HG02623 (cell line): Measurements from ENCODE around the gene NDFIP2.
"Not testable (repeated sequence)": the region's sequence is repeated elsewhere in the genome, so short reads cannot be mapped to it uniquely, and the experiment has no call there.

Experiments used
- ATAC-seq: cut with Tn5 transposase; IDR thresholded peaks from one replicate; pipeline ENCODE4 v1.9.1; 2021; ENCODE audit warnings: moderate library complexity; ENCODE audit not compliant: unreplicated experiment

The NDFIP2 gene

GRCh38 chr13:79589603-79590393 is 108.8 kb downstream of the NDFIP2 start:
- ATAC-seq, result no peak

GRCh38 chr13:79590394-79590676 is 109.4 kb downstream of the NDFIP2 start:
- ATAC-seq, result no peak

GRCh38 chr13:79591493-79591892 is 110.5 kb downstream of the NDFIP2 start:
- no peak for ATAC-seq

- no peak for ATAC-seq
Measured at GRCh38 chr13:79593121-79593520, 112.2 kb downstream of the NDFIP2 start.

- ATAC-seq, result no peak
Measured at GRCh38 chr13:79593641-79594275, 112.8 kb downstream of the NDFIP2 start.

GRCh38 chr13:79600146-79600545 is 119.2 kb downstream of the NDFIP2 start:
- ATAC-seq, result not testable (repeated sequence)

GRCh38 chr13:79602936-79603335 is 122.0 kb downstream of the NDFIP2 start:
- no peak for ATAC-seq

- ATAC-seq, result no peak
Measured at GRCh38 chr13:79604752-79605151, 123.8 kb downstream of the NDFIP2 start.
